ENCODE data around the gene KCNQ1OT1.

The KCNQ1OT1 gene

GRCh38 chr11:2716376-2717095 is 16.7 kb upstream of the KCNQ1OT1 start:
- Histone ChIP-seq H3K36me3 (ENCODE audit: insufficient read depth, low read length) (no peaks in the 10 kb centered on the region), H3K4me3 (ENCODE audit: low read depth, low read length, poor library complexity, severe bottlenecking) (no peak overlapping the region), H3K9me2 (ENCODE audit: low read depth, low read length) (no peaks in the 10 kb centered on the region), H3F3A (ENCODE audit: insufficient read depth, low read length) (no peaks in the 10 kb centered on the region), H4K20me1 (ENCODE audit: insufficient read depth, low read length) (no peaks in the 10 kb centered on the region), H3K79me2 (ENCODE audit: insufficient read depth, low read length) (no peaks in the 10 kb centered on the region), H3K4me2 (ENCODE audit: low read length) (no peak overlapping the region), H3K4me1 (ENCODE audit: insufficient read depth, low read length, severe bottlenecking) (no peaks in the 10 kb centered on the region), H3K27ac (ENCODE audit: low read depth, low read length, poor library complexity, severe bottlenecking) (no peak overlapping the region), H3K27me3 (ENCODE audit: insufficient read depth, low read length) (peaks cover 2% of the 10 kb centered on the region; the same call in 1 of the 2 replicates), H2AFZ (ENCODE audit: low read length) (no peak overlapping the region), H3K9ac (ENCODE audit: low read length) (no peak overlapping the region), H3K9me3 (ENCODE audit: low read length) (no peaks in the 10 kb centered on the region)
- TF ChIP-seq CTCF (IDR thresholded peaks at IDR 0.05; ENCODE audit: low read length) (no peak), EZH2 (IDR thresholded peaks at IDR 0.05; ENCODE audit: borderline replicate concordance, low read length) (no peak)

- H3K27ac ChIP-seq (ENCODE audit: low read depth, low read length, poor library complexity, severe bottlenecking) = no peak overlapping the region
- no peaks in the 10 kb centered on the region for H3K4me1 ChIP-seq (ENCODE audit: insufficient read depth, low read length, severe bottlenecking)
- no peaks in the 10 kb centered on the region for H3F3A ChIP-seq (ENCODE audit: insufficient read depth, low read length)
- no peak overlapping the region for H2AFZ ChIP-seq (ENCODE audit: low read length)
- peaks cover 2% of the 10 kb centered on the region; the same call in 1 of the 2 replicates for H3K27me3 ChIP-seq (ENCODE audit: insufficient read depth, low read length)
- TF ChIP-seq CTCF (IDR thresholded peaks at IDR 0.05; ENCODE audit: low read length) = no peak
- no peak for TF ChIP-seq EZH2 (IDR thresholded peaks at IDR 0.05; ENCODE audit: borderline replicate concordance, low read length)
- no peak overlapping the region for H3K4me3 ChIP-seq (ENCODE audit: low read depth, low read length, poor library complexity, severe bottlenecking)
- no peaks in the 10 kb centered on the region for H3K9me2 ChIP-seq (ENCODE audit: low read depth, low read length)
- H3K79me2 ChIP-seq (ENCODE audit: insufficient read depth, low read length) = no peaks in the 10 kb centered on the region
- H3K9ac ChIP-seq (ENCODE audit: low read length) = no peak overlapping the region
- no peaks in the 10 kb centered on the region for H4K20me1 ChIP-seq (ENCODE audit: insufficient read depth, low read length)
- no peak overlapping the region for H3K4me2 ChIP-seq (ENCODE audit: low read length)
- no peaks in the 10 kb centered on the region for H3K36me3 ChIP-seq (ENCODE audit: insufficient read depth, low read length)
- peaks cover 1% of the 10 kb centered on the region; the same call in 1 of the 2 replicates for H3K9me3 ChIP-seq (ENCODE audit: low read length)
Observed at GRCh38 chr11:2715716-2716350, 16.0 kb upstream of the KCNQ1OT1 start.

- H3K27ac ChIP-seq (ENCODE audit: low read depth, low read length, poor library complexity, severe bottlenecking) = no peak overlapping the region
- no peaks in the 10 kb centered on the region for H3K36me3 ChIP-seq (ENCODE audit: insufficient read depth, low read length)
- no peak overlapping the region for H3K4me2 ChIP-seq (ENCODE audit: low read length)
- H3F3A ChIP-seq (ENCODE audit: insufficient read depth, low read length) = no peaks in the 10 kb centered on the region
- no peak overlapping the region for H3K4me3 ChIP-seq (ENCODE audit: low read depth, low read length, poor library complexity, severe bottlenecking)
- H3K4me1 ChIP-seq (ENCODE audit: insufficient read depth, low read length, severe bottlenecking) = no peaks in the 10 kb centered on the region
- no peaks in the 10 kb centered on the region for H3K9me2 ChIP-seq (ENCODE audit: low read depth, low read length)
- H3K27me3 ChIP-seq (ENCODE audit: insufficient read depth, low read length) = peaks cover 8% of the 10 kb centered on the region; the same call in 1 of the 2 replicates
- no peak overlapping the region for H3K9ac ChIP-seq (ENCODE audit: low read length)
- no peaks in the 10 kb centered on the region for H4K20me1 ChIP-seq (ENCODE audit: insufficient read depth, low read length)
- H3K79me2 ChIP-seq (ENCODE audit: insufficient read depth, low read length) = no peaks in the 10 kb centered on the region
- H3K9me3 ChIP-seq (ENCODE audit: low read length) = peaks cover 6% of the 10 kb centered on the region; the same call in 1 of the 2 replicates
- H2AFZ ChIP-seq (ENCODE audit: low read length) = no peak overlapping the region
- no peak for TF ChIP-seq EZH2 (IDR thresholded peaks at IDR 0.05; ENCODE audit: borderline replicate concordance, low read length)
- no peak for TF ChIP-seq CTCF (IDR thresholded peaks at IDR 0.05; ENCODE audit: low read length)
Observed at GRCh38 chr11:2714871-2715270, 15.1 kb upstream of the KCNQ1OT1 start.

Data from OCI-LY1 (cell line).